Activated naive CD8-positive, alpha-beta T cell treated with anti-CD3 and anti-CD28 coated beads, Interleukin-2, amount 50 U/mL, for 16 hours (primary cell): ENCODE data around the gene PARP1.
"Not testable (repeated sequence)": the region's sequence is repeated elsewhere in the genome, so short reads cannot be mapped to it uniquely, and the experiment has no call there.

Source experiments
- DNase-seq: peaks from one replicate; pipeline ENCODE4 v3.0.0-alpha.2; 2020; ENCODE audit warnings: low read depth, low spot score

PARP1 gene

GRCh38 chr1:226407497-226408284 is at the start of gene PARP1:
PARP1 (minus strand) TSS chr1:226408093; CDS start chr1:226407929, 164 bp downstream.
- peak; percentile 79 for DNase-seq

GRCh38 chr1:226457307-226457712 is 49.4 kb upstream of the PARP1 start:
- no peak for DNase-seq

- no peak for DNase-seq
These were observed 48.0 kb upstream of the PARP1 start for GRCh38 chr1:226455843-226456242.

- DNase-seq = no peak
These were observed 46.5 kb upstream of the PARP1 start for GRCh38 chr1:226454349-226454748.

- DNase-seq = no peak
These were observed 45.3 kb upstream of the PARP1 start for GRCh38 chr1:226453015-226453704.

- no peak for DNase-seq
These were observed 42.8 kb upstream of the PARP1 start for GRCh38 chr1:226450688-226451087.

GRCh38 chr1:226449823-226450222 is 41.9 kb upstream of the PARP1 start:
- no peak for DNase-seq

GRCh38 chr1:226447932-226448665 is 40.2 kb upstream of the PARP1 start:
- DNase-seq = no peak

- no peak for DNase-seq
These were observed 38.2 kb upstream of the PARP1 start for GRCh38 chr1:226446094-226446493.

GRCh38 chr1:226444901-226445300 is 37.0 kb upstream of the PARP1 start:
- no peak for DNase-seq

- DNase-seq = no peak
These were observed 35.5 kb upstream of the PARP1 start for GRCh38 chr1:226443439-226443838.

GRCh38 chr1:226443033-226443432 is 35.1 kb upstream of the PARP1 start:
- no peak for DNase-seq

GRCh38 chr1:226441629-226442028 is 33.7 kb upstream of the PARP1 start:
- DNase-seq = no peak

- no peak for DNase-seq
These were observed 32.6 kb upstream of the PARP1 start for GRCh38 chr1:226440512-226440911.

GRCh38 chr1:226438007-226438406 is 30.1 kb upstream of the PARP1 start:
- no peak for DNase-seq

GRCh38 chr1:226436855-226437491 is 29.1 kb upstream of the PARP1 start:
- DNase-seq = no peak

- DNase-seq = no peak
These were observed 28.6 kb upstream of the PARP1 start for GRCh38 chr1:226436472-226436854.

GRCh38 chr1:226433341-226433720 is 25.4 kb upstream of the PARP1 start:
- no peak for DNase-seq

- DNase-seq = no peak
These were observed 24.9 kb upstream of the PARP1 start for GRCh38 chr1:226432586-226433340.

GRCh38 chr1:226431898-226432297 is 24.0 kb upstream of the PARP1 start:
- not testable (repeated sequence) for DNase-seq
